GM23338 (cell line): ENCODE results near the gene TAF1L.

Source experiments
- CREB1 ChIP-seq: fragments of 250-450 bp; sonication (Bioruptor Pico); IDR thresholded peaks from 2 replicates; pipeline ENCODE4 v1.5.0; 2020; ENCODE audit warnings: low read depth, mild to moderate bottlenecking, moderate library complexity
- CTCF ChIP-seq, 2 experiments: fragments of 200-600 bp in 1 of 2; sonication (generic) in 1 of 2; conservative IDR thresholded peaks; 2 replicates each; pipeline versions ENCODE4 v1.5.1 to v1.6.1; 2016 to 2017; ENCODE audit warnings: antibody characterized with exemption in 2 of 2, low read depth in 2 of 2, mild to moderate bottlenecking in 2 of 2, moderate library complexity in 1 of 2
- EZH2 ChIP-seq: fragments of 200-600 bp; sonication (generic); IDR thresholded peaks from one replicate; pipeline ENCODE4 v1.8.0; 2017; ENCODE audit warnings: antibody characterized with exemption, mild to moderate bottlenecking, low read depth; ENCODE audit not compliant: unreplicated experiment
- EZH2phosphoT487 ChIP-seq: fragments of 200-600 bp; sonication (generic); IDR thresholded peaks from one replicate; pipeline ENCODE4 v1.8.1; 2018; ENCODE audit warnings: antibody characterized with exemption; ENCODE audit not compliant: unreplicated experiment
- POLR2AphosphoS5 ChIP-seq: IDR thresholded peaks from 2 replicates; pipeline ENCODE4 v1.6.1; 2016; ENCODE audit warnings: antibody characterized with exemption, low read depth
- ZNF331 ChIP-seq: fragments of 250-450 bp; sonication (Bioruptor Pico); IDR thresholded peaks from 2 replicates; pipeline ENCODE4 v1.5.0; 2020; ENCODE audit warnings: low read depth, mild to moderate bottlenecking, moderate library complexity
- TF ChIP-seq, protein P1 (sequence below): IDR thresholded peaks from one replicate; pipeline ENCODE4 v1.6.1; 2018; ENCODE audit warnings: antibody characterized with exemption; ENCODE audit not compliant: unreplicated experiment

DNA sequence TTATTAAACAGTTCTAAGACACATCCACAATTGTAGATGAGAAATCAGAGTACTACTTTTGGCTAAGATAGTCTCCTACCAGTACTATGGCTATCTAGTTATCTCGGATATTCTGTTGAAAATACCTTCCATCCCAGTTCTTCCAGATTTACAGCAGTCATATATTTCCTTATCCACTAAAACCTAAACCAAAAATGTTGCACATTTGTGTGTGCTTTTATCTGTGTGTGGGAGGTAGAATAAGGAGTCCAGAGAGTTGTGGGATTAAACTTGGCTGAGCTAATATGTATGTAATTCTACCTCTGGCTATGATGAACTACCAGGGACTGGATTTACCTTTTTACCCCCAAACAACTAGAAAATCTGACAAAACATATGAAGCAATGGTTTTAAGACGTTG, 45.0 kb downstream of the TAF1L start:
- TF ChIP-seq EZH2phosphoT487 (no peak), CTCF (conservative IDR thresholded peaks at IDR 0.05; ENCODE audit: low read depth in 2 of 2) (no peak), ZNF331 (CRISPR knock-in tag) (no peak), POLR2AphosphoS5 (no peak), CREB1 (no peak), EZH2 (no peak)
- TF ChIP-seq, protein P1, sequence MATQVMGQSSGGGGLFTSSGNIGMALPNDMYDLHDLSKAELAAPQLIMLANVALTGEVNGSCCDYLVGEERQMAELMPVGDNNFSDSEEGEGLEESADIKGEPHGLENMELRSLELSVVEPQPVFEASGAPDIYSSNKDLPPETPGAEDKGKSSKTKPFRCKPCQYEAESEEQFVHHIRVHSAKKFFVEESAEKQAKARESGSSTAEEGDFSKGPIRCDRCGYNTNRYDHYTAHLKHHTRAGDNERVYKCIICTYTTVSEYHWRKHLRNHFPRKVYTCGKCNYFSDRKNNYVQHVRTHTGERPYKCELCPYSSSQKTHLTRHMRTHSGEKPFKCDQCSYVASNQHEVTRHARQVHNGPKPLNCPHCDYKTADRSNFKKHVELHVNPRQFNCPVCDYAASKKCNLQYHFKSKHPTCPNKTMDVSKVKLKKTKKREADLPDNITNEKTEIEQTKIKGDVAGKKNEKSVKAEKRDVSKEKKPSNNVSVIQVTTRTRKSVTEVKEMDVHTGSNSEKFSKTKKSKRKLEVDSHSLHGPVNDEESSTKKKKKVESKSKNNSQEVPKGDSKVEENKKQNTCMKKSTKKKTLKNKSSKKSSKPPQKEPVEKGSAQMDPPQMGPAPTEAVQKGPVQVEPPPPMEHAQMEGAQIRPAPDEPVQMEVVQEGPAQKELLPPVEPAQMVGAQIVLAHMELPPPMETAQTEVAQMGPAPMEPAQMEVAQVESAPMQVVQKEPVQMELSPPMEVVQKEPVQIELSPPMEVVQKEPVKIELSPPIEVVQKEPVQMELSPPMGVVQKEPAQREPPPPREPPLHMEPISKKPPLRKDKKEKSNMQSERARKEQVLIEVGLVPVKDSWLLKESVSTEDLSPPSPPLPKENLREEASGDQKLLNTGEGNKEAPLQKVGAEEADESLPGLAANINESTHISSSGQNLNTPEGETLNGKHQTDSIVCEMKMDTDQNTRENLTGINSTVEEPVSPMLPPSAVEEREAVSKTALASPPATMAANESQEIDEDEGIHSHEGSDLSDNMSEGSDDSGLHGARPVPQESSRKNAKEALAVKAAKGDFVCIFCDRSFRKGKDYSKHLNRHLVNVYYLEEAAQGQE, result no peak
